ENCODE results near the gene SAYSD1. TPM values are rescaled to one million over a fixed set of nuclear protein-coding genes. Genes with fewer than 3 reads are reported as not detected.

SAYSD1 gene
- total RNA-seq, 3 donors from 2014 or later (not counting 1 experiment from before 2014, with no cell fraction given) = 11.3 to 13.1 (median 11.5) TPM

- H3K27me3 ChIP-seq (ENCODE audit: control insufficient read depth, insufficient read depth, low read length) = no peaks in the 10 kb centered on the region
- no peak for DNase-seq
Measured at GRCh38 chr6:39056681-39057080, 58.3 kb downstream of the SAYSD1 start.

GRCh38 chr6:39056191-39056590 lies 58.8 kb downstream of the SAYSD1 start:
- WGBS (ENCODE audit: insufficient coverage) = 97% methylated on average over 5 of the region's 5 CpGs
- Histone ChIP-seq H3K4me3 (ENCODE audit: low read length) (no peak overlapping the region), H3K36me3 (ENCODE audit: control insufficient read depth, insufficient read depth, low read length) (no peaks in the 10 kb centered on the region), H3K27ac (ENCODE audit: low read length) (no peak overlapping the region), H3K4me1 (ENCODE audit: control insufficient read depth, insufficient read depth, low read length) (peaks cover 29% of the 10 kb centered on the region), H3K9me3 (ENCODE audit: control insufficient read depth, insufficient read depth, low read length) (no peaks in the 10 kb centered on the region), H3K27me3 (ENCODE audit: control insufficient read depth, insufficient read depth, low read length) (no peaks in the 10 kb centered on the region)
- DNase-seq = no peak
- no peak for ATAC-seq
- intact Hi-C loops (cut with micrococcal nuclease) = no loop called here
- no peaks in the 10 kb centered on the region for H3K9me3 Mint-ChIP-seq
- H3K4me1 Mint-ChIP-seq = peaks cover 25 to 47% of the 10 kb centered on the region in 2 donors
- H3K27me3 Mint-ChIP-seq (ENCODE audit: low read depth in 2 of 2) = no peaks in the 10 kb centered on the region
- no peak overlapping the region for H3K4me3 Mint-ChIP-seq
- H3K27ac Mint-ChIP-seq = no peak overlapping the region
- H3K36me3 Mint-ChIP-seq = no peaks in the 10 kb centered on the region
- no peak for TF ChIP-seq CTCF (IDR thresholded peaks at IDR 0.05)

More at GRCh38 chr6:39056681-39057080, 58.3 kb downstream of the SAYSD1 start:
- Mint-ChIP-seq H3K27me3 (ENCODE audit: low read depth in 2 of 2) (no peaks in the 10 kb centered on the region), H3K4me1 (peaks cover 20 to 43% of the 10 kb centered on the region in 2 donors), H3K9me3 (no peaks in the 10 kb centered on the region), H3K27ac (no peak overlapping the region), H3K36me3 (no peaks in the 10 kb centered on the region), H3K4me3 (no peak overlapping the region)
- Histone ChIP-seq H3K4me1 (ENCODE audit: control insufficient read depth, insufficient read depth, low read length) (peaks cover 25% of the 10 kb centered on the region), H3K27ac (ENCODE audit: low read length) (no peak overlapping the region), H3K9me3 (ENCODE audit: control insufficient read depth, insufficient read depth, low read length) (no peaks in the 10 kb centered on the region), H3K4me3 (ENCODE audit: low read length) (no peak overlapping the region), H3K36me3 (ENCODE audit: control insufficient read depth, insufficient read depth, low read length) (no peaks in the 10 kb centered on the region)
- TF ChIP-seq CTCF (IDR thresholded peaks at IDR 0.05) = no peak
- intact Hi-C loops (cut with micrococcal nuclease) = no loop called here
- 93% methylated on average over 9 of the region's 9 CpGs for WGBS (ENCODE audit: insufficient coverage)
- ATAC-seq = no peak

- Mint-ChIP-seq H3K4me3 (no peak overlapping the region), H3K9me3 (no peaks in the 10 kb centered on the region), H3K27ac (no peak overlapping the region), H3K27me3 (ENCODE audit: low read depth in 2 of 2) (no peaks in the 10 kb centered on the region), H3K36me3 (no peaks in the 10 kb centered on the region), H3K4me1 (peaks cover 30 to 49% of the 10 kb centered on the region in 2 donors)
- WGBS (ENCODE audit: insufficient coverage) = 91% methylated on average over 7 of the region's 7 CpGs
- H3K27ac ChIP-seq (ENCODE audit: low read length) = no peak overlapping the region
- H3K4me1 ChIP-seq (ENCODE audit: control insufficient read depth, insufficient read depth, low read length) = peaks cover 35% of the 10 kb centered on the region
- H3K27me3 ChIP-seq (ENCODE audit: control insufficient read depth, insufficient read depth, low read length) = no peaks in the 10 kb centered on the region
- no peak for TF ChIP-seq CTCF (IDR thresholded peaks at IDR 0.05)
- no peak overlapping the region for H3K4me3 ChIP-seq (ENCODE audit: low read length)
- DNase-seq (no peak), ATAC-seq (no peak)
- H3K36me3 ChIP-seq (ENCODE audit: control insufficient read depth, insufficient read depth, low read length) = no peaks in the 10 kb centered on the region
- H3K9me3 ChIP-seq (ENCODE audit: control insufficient read depth, insufficient read depth, low read length) = no peaks in the 10 kb centered on the region
- intact Hi-C loops (cut with micrococcal nuclease) = no loop called here
Measured at GRCh38 chr6:39055661-39056060, 59.3 kb downstream of the SAYSD1 start.

- H3K4me3 Mint-ChIP-seq = no peak overlapping the region
- DNase-seq = no peak
- no peaks in the 10 kb centered on the region for H3K27me3 Mint-ChIP-seq (ENCODE audit: low read depth in 2 of 2)
- Histone ChIP-seq H3K4me1 (ENCODE audit: control insufficient read depth, insufficient read depth, low read length) (peaks cover 45% of the 10 kb centered on the region), H3K27me3 (ENCODE audit: control insufficient read depth, insufficient read depth, low read length) (no peaks in the 10 kb centered on the region), H3K9me3 (ENCODE audit: control insufficient read depth, insufficient read depth, low read length) (no peaks in the 10 kb centered on the region), H3K36me3 (ENCODE audit: control insufficient read depth, insufficient read depth, low read length) (no peaks in the 10 kb centered on the region), H3K4me3 (ENCODE audit: low read length) (no peak overlapping the region), H3K27ac (ENCODE audit: low read length) (no peak overlapping the region)
- ATAC-seq = no peak
- H3K27ac Mint-ChIP-seq = peak overlapping the region in 1 of 2 donors; percentile 87
- TF ChIP-seq CTCF (IDR thresholded peaks at IDR 0.05) = no peak
- no peaks in the 10 kb centered on the region for H3K9me3 Mint-ChIP-seq
- WGBS (ENCODE audit: insufficient coverage) = 80% methylated on average over 9 of the region's 9 CpGs
- peaks cover 40 to 56% of the 10 kb centered on the region in 2 donors for H3K4me1 Mint-ChIP-seq
- intact Hi-C loops (cut with micrococcal nuclease) = no loop called here
- no peaks in the 10 kb centered on the region for H3K36me3 Mint-ChIP-seq
Measured at GRCh38 chr6:39054577-39055142, 60.3 kb downstream of the SAYSD1 start.

Data from natural killer cell (primary cell).